ENCODE results near the gene RANBP10. TPM values are rescaled to one million over a fixed set of nuclear protein-coding genes. Genes with fewer than 3 reads are reported as not detected.

Gene RANBP10
- total and polyA plus RNA-seq, 2 of the 8 experiments (the other 6 are each of a cell fraction or from before 2014, with no cell fraction given): 14.2 to 16.8 TPM

DNA sequence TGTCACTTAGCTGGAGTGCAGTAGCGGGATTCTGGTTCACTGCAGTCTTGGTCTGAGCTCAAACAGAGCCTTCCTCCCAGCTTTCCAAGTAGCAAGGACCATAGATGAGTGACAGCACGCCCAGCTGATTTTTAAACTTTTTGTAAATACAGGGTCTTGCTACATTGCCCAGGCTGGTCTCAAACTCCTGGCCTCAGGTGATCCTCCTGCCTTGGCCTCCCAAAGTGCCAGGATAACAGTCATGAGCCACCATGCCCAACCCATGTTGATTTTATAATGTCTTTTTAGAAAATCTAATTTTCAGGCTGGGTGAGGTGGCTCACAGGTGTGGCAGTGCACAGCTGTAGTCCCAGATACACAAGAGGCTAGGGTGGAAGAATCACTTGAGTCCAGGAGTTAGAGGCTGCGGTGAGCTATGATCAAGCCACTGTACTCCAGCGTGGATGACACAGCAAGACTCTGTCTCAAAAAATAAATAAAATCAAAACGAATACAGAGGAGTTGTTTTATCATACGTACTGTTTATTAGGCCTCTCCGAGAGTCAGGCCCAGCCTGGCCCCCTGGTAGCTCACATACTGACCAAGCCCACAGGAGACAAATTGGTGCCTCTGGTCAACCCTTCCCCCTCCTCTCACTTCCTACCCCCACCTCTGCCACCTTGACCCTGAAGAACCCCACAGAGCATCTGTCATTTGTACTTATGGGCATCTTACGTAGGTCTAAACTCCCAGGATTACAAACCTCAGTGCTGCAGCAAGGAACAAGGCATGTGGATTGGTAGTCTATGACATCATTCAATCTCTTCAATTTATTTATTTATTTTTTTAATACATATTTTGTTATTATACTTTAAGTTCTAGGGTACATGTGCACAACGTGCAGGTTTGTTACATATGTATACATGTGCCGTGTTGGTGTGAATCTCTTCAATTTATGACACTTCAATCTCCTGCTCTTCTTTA is 126.1 kb downstream of the RANBP10 start:
- Histone ChIP-seq H3K14ac (ENCODE audit: insufficient read length) (no peak overlapping the region), H3K79me2 (ENCODE audit: control insufficient read depth in 1 of 2, insufficient read depth in 2 of 2, low read length in 2 of 2) (no peaks in the 10 kb centered on the region), H3K18ac (ENCODE audit: extremely low read depth, low read length) (no peak overlapping the region), H3K36me3 (ENCODE audit: control insufficient read depth in 2 of 4, insufficient read depth in 4 of 4, low read length in 3 of 4) (peaks cover 3 to 17% (median 8%) of the 10 kb centered on the region in 4 experiments; a peak in 6 of 8 replicates), H3K9ac (replicated peaks in 1 of 4; ENCODE audit: extremely low read depth in 1 of 4, low read depth in 3 of 4, low read length in 3 of 4) (no peak overlapping the region), H3K23me2 (ENCODE audit: low read depth, low read length) (no peaks in the 10 kb centered on the region), H2AK5ac (ENCODE audit: low read depth, low read length) (no peak overlapping the region), H3K9me3 (ENCODE audit: insufficient read depth in 2 of 2, low read depth in 1 of 2, low read length in 1 of 2) (no peaks in the 10 kb centered on the region), H3K4me2 (ENCODE audit: insufficient read depth in 1 of 2, low read depth in 2 of 2, low read length in 2 of 2) (no peak overlapping the region), H2BK20ac (ENCODE audit: low read length) (no peak overlapping the region), H3K23ac (ENCODE audit: insufficient read length) (no peak overlapping the region), H3K4ac (replicated peaks; ENCODE audit: insufficient read length, low read depth, low read length) (no peak overlapping the region), H4K91ac (replicated peaks; ENCODE audit: insufficient read length, low read length) (no peak overlapping the region), H2BK15ac (ENCODE audit: low read length) (no peak overlapping the region), H4K20me1 (replicated peaks in 1 of 2; ENCODE audit: control insufficient read depth in 1 of 2, insufficient read depth in 2 of 2, low read length in 2 of 2) (peaks cover 1 to 5% of the 10 kb centered on the region in 2 experiments), H2BK120ac (replicated peaks; ENCODE audit: low read depth, low read length) (no peak overlapping the region), H3K4me1 (replicated peaks in 1 of 4; ENCODE audit: control insufficient read depth in 3 of 4, insufficient read depth in 4 of 4, low read length in 3 of 4) (no peaks in the 10 kb centered on the region), H2BK5ac (ENCODE audit: low read depth, low read length) (no peak overlapping the region), H2BK12ac (ENCODE audit: low read depth, low read length) (no peak overlapping the region), H3K27ac (ENCODE audit: low read depth, low read length) (no peak overlapping the region), H3K79me1 (ENCODE audit: low read depth, low read length) (no peaks in the 10 kb centered on the region; the same call in 1 of the 2 replicates), H3K27me3 (replicated peaks in 1 of 4; ENCODE audit: control insufficient read depth in 3 of 4, extremely low read depth in 1 of 4, insufficient read depth in 3 of 4, low read length in 3 of 4) (no peaks in the 10 kb centered on the region), H4K5ac (ENCODE audit: insufficient read length, low read depth, low read length) (no peak overlapping the region), H3K56ac (replicated peaks; ENCODE audit: insufficient read length, low read depth, low read length) (no peak overlapping the region), H4K8ac (ENCODE audit: extremely low read depth, insufficient read depth, low read length) (no peak overlapping the region), H2AFZ (ENCODE audit: low read length) (no peak overlapping the region), H3K4me3 (ENCODE audit: extremely low read depth in 1 of 4, insufficient read depth in 2 of 4, low read depth in 3 of 4, low read length in 4 of 4) (no peak overlapping the region)
- TF ChIP-seq TBP (IDR thresholded peaks at IDR 0.05; ENCODE audit: low read depth, low read length) (no peak), RAD21 (IDR thresholded peaks at IDR 0.05 in 1 of 2, conservative IDR thresholded peaks at IDR 0.05 in 1 of 2; ENCODE audit: low read depth in 2 of 2, low read length in 2 of 2) (no peak), RNF2 (IDR thresholded peaks at IDR 0.05; ENCODE audit: borderline replicate concordance, low read depth, low read length, missing control alignments, poor library complexity, severe bottlenecking) (no peak), GABPA (IDR thresholded peaks at IDR 0.05; ENCODE audit: borderline replicate concordance, insufficient read depth, low read length) (no peak)
- TF ChIP-seq, protein P1, sequence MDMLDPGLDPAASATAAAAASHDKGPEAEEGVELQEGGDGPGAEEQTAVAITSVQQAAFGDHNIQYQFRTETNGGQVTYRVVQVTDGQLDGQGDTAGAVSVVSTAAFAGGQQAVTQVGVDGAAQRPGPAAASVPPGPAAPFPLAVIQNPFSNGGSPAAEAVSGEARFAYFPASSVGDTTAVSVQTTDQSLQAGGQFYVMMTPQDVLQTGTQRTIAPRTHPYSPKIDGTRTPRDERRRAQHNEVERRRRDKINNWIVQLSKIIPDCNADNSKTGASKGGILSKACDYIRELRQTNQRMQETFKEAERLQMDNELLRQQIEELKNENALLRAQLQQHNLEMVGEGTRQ (IDR thresholded peaks at IDR 0.05; ENCODE audit: low read length): no peak
- DNase-seq (ENCODE audit: low read depth in 1 of 2, low spot score in 2 of 2): no peak
- POLR2A ChIA-PET (ENCODE audit: partially characterized antibody): no interaction called here
- 95% methylated on average over 10 of the region's 10 CpGs; no CpG with 5 or more reads in 1 of the 2 experiments for WGBS, 2 experiments (ENCODE audit: extremely low coverage in 1 of 2, insufficient coverage in 1 of 2, insufficient read length in 1 of 2, insufficient replicate concordance in 2 of 2, low coverage in 1 of 2, low lambda C conversion rate in 2 of 2, missing lambda C conversion rate in 1 of 2)
- CTCF ChIA-PET (ENCODE audit: partially characterized antibody): interaction anchor here (1.0 to 7.2 kb wide), 9 partner anchors 8 to 159 kb away, joined by 3 to 45 read pairs (median 4); partner anchors contain the start of genes C16orf86 and ENKD1
- FAIRE-seq: no peak
